T-cell (primary cell): ENCODE measurements around the gene SLC16A8. TPM values are rescaled to one million over a fixed set of nuclear protein-coding genes. Genes with fewer than 3 reads are reported as not detected.
"Not testable (repeated sequence)": the region's sequence is repeated elsewhere in the genome, so short reads cannot be mapped to it uniquely, and the experiment has no call there.

Source experiments
- ATAC-seq, 4 experiments: fragments of 200-7000 bp in 3 of 4; fragments of 150-1000 bp in 1 of 4; cut with Tn5 transposase; replicated peaks in 1 of 4; 1 replicate in 3 of 4; 2 replicates in 1 of 4; pipeline ENCODE4 v1.10.0; 2021; ENCODE audit warnings: moderate library complexity in 3 of 4, mild to moderate bottlenecking in 2 of 4, moderate number of reproducible peaks in 1 of 4
- CTCF ChIA-PET, 2 donors: fragments of 300-600 bp; sonication (Branson Sonifier 250); formaldehyde crosslinking; loops; one replicate each; lab custom pipeline; 2022; ENCODE audit warnings: antibody characterized with exemption in 2 of 2; lab: Charles Lee
- POLR2A ChIA-PET, 2 donors: fragments of 300-600 bp; sonication (Branson Sonifier 250); formaldehyde crosslinking; loops; one replicate each; lab custom pipeline; 2022; ENCODE audit warnings: antibody characterized with exemption in 2 of 2; lab: Charles Lee
- DNase-seq, 35 experiments: peaks; one replicate each; pipeline versions ENCODE4 v3.0.0 to v3.0.0-alpha.2; 2013 to 2023
- H3K27ac ChIP-seq: one replicate; pipeline ENCODE4 v1.5.1; 2013; ENCODE audit warnings: low read length
- H3K27me3 ChIP-seq, 2 experiments: replicated peaks in 1 of 2; 1 replicate in 1 of 2; 2 replicates in 1 of 2; pipeline versions ENCODE4 v1.6.1 to v1.7.0; 2013; ENCODE audit warnings: low read length in 1 of 2, mixed read lengths in 1 of 2; ENCODE audit not compliant: control insufficient read depth in 2 of 2, insufficient read depth in 2 of 2; ENCODE audit errors: extremely low read depth in 1 of 2
- H3K36me3 ChIP-seq, 2 donors: 1 replicate in 1 of 2; 2 replicates in 1 of 2; pipeline versions ENCODE4 v1.6.1 to v1.7.0; 2013; ENCODE audit warnings: low read length in 1 of 2; ENCODE audit not compliant: control insufficient read depth in 2 of 2, insufficient read depth in 1 of 2; ENCODE audit errors: extremely low read depth in 1 of 2
- H3K4me1 ChIP-seq, 2 experiments: 1 replicate in 1 of 2; 2 replicates in 1 of 2; pipeline versions ENCODE4 v1.6.1 to v1.7.0; 2013; ENCODE audit warnings: low read length in 2 of 2, mixed read lengths in 1 of 2; ENCODE audit not compliant: insufficient read depth in 2 of 2, control insufficient read depth in 1 of 2; ENCODE audit errors: extremely low read depth in 1 of 2
- H3K4me3 ChIP-seq, 2 donors: 1 replicate in 1 of 2; 2 replicates in 1 of 2; pipeline versions ENCODE4 v1.5.1 to v1.7.0; 2013; ENCODE audit warnings: mild to moderate bottlenecking in 2 of 2, low read length in 1 of 2, moderate library complexity in 1 of 2; ENCODE audit not compliant: control insufficient read depth in 1 of 2; ENCODE audit errors: extremely low read depth in 1 of 2
- H3K9me3 ChIP-seq: 2 replicates; pipeline ENCODE4 v1.7.0; 2013
- H3K27ac Mint-ChIP-seq, 2 donors: one replicate each; pipeline ENCODE4 v1.8.0; 2020 to 2021; ENCODE audit warnings: mild to moderate bottlenecking in 2 of 2, mixed read lengths in 2 of 2
- H3K27me3 Mint-ChIP-seq, 2 donors: one replicate each; pipeline ENCODE4 v1.8.0; 2021 to 2022; ENCODE audit warnings: mixed read lengths in 2 of 2
- H3K36me3 Mint-ChIP-seq: one replicate; pipeline ENCODE4 v1.8.0; 2021; ENCODE audit warnings: mixed read lengths
- H3K4me1 Mint-ChIP-seq, 3 donors: one replicate each; pipeline ENCODE4 v1.8.0; 2020 to 2022; ENCODE audit warnings: mixed read lengths in 3 of 3, mild to moderate bottlenecking in 1 of 3
- H3K4me3 Mint-ChIP-seq, 3 donors: one replicate each; pipeline ENCODE4 v1.8.0; 2020 to 2022; ENCODE audit warnings: mild to moderate bottlenecking in 3 of 3, mixed read lengths in 3 of 3, moderate library complexity in 3 of 3
- H3K9me3 Mint-ChIP-seq, 3 donors: one replicate each; pipeline ENCODE4 v1.8.0; 2020 to 2022; ENCODE audit warnings: mixed read lengths in 3 of 3
- WGBS: methylation state at CpG from one replicate; pipeline ENCODE4 v1.1.5; 2013; ENCODE audit warnings: missing lambda C conversion rate; ENCODE audit not compliant: insufficient coverage; 5-methylcytosine and 5-hydroxymethylcytosine counted together
- total RNA-seq, 35 experiments: library from RNA in 6 of 35; stranded (reverse) in 6 of 35; fragments of 120-200 nt in 1 of 35; gene quantifications; one replicate each; pipeline versions ENCODE4 v1.2.1 to v1.2.4 and lab custom pipeline; 2013 to 2026

Gene SLC16A8
- total RNA-seq, 5 donors from 2014 or later (not counting 1 experiment from before 2014, with no cell fraction given): 0.19 TPM; not detected in 4

DNA sequence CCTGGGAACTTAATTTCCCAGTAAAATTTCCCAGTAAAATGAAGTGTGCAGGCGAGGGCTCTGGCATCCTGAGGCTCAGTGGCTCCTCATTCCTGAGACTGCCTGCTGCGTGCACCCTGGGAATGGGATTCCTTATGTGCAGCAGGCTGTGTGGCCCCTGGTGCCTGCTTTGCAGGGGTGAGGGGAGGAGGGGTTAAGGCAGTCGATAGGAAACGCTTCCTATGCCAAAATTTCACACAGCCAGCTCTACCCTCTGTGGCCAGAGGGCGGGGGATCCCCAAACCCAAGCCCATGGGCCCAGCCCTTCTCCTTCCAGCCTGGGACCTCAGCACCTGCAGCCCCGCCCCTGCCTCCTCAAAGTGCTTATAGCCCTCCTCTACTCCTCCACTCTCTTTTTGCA is 38.6 kb upstream of the SLC16A8 start:
- Histone ChIP-seq H3K9me3 (no peaks in the 10 kb centered on the region), H3K4me3 (no peak overlapping the region), H3K4me1 (no peaks in the 10 kb centered on the region), H3K36me3 (peaks cover 13 to 18% of the 10 kb centered on the region in 2 donors), H3K27ac (no peak overlapping the region), H3K27me3 (no peaks in the 10 kb centered on the region)
- no peak overlapping the region for H3K4me3 Mint-ChIP-seq
- WGBS: 86% methylated on average over 2 of the region's 6 CpGs
- DNase-seq: no peak
- ChIA-PET CTCF (no interaction called here), POLR2A (no interaction called here)
- H3K36me3 Mint-ChIP-seq: peaks cover 19% of the 10 kb centered on the region
- H3K9me3 Mint-ChIP-seq: no peaks in the 10 kb centered on the region
- ATAC-seq: no peak
- no peak overlapping the region for H3K27ac Mint-ChIP-seq
- no peaks in the 10 kb centered on the region for H3K4me1 Mint-ChIP-seq
- H3K27me3 Mint-ChIP-seq: no peaks in the 10 kb centered on the region

DNA sequence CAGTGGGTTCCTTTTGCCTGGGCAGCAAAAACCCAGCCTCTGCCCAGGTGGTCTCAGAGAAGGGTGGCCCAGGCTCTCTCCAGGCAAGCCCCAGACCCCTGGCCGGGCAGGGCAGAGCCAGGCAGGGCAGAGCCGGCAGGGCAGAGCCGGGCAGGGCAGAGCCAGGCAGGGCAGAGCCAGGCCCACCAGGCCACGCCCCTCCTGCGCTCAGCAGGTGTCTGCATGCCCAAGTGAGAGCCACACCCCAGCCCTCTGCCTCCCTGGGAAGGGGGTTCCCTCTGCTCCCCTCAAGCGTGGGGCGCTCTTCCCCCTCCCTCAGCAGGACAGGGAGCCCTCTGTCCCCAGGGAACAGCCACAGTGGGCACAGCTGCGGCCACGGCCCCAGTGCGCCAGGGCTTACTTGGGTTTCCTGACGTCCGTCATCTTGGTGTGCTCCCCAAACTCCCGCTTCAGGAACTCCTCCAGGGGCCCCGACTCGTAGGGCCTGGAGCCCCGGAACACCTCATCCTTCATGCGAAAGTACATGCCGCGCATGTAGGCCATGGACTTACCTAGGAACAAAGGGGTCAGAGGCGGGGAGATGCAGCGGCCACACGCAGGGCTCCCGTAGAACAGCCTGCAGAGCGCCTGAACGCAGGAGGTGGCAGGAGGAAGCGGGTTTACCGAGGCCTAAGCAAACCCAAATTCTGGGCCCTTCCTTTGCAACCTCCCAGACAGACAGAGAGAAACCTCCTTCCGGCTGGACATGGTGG is 36.6 kb upstream of the SLC16A8 start:
- ChIA-PET CTCF (no interaction called here), POLR2A (no interaction called here)
- H3K36me3 Mint-ChIP-seq: peaks cover 10% of the 10 kb centered on the region
- DNase-seq (no peak), ATAC-seq (no peak)
- H3K27ac ChIP-seq: no peak overlapping the region
- H3K4me1 ChIP-seq: no peaks in the 10 kb centered on the region
- H3K4me3 ChIP-seq: no peak overlapping the region
- 97% methylated on average over 26 of the region's 28 CpGs for WGBS
- H3K9me3 Mint-ChIP-seq: no peaks in the 10 kb centered on the region
- no peaks in the 10 kb centered on the region for H3K9me3 ChIP-seq
- no peaks in the 10 kb centered on the region for H3K27me3 Mint-ChIP-seq
- no peak overlapping the region for H3K27ac Mint-ChIP-seq
- H3K4me1 Mint-ChIP-seq: no peaks in the 10 kb centered on the region
- H3K36me3 ChIP-seq: peaks cover 5 to 13% of the 10 kb centered on the region in 2 donors
- H3K27me3 ChIP-seq: no peaks in the 10 kb centered on the region
- H3K4me3 Mint-ChIP-seq: no peak overlapping the region

DNA sequence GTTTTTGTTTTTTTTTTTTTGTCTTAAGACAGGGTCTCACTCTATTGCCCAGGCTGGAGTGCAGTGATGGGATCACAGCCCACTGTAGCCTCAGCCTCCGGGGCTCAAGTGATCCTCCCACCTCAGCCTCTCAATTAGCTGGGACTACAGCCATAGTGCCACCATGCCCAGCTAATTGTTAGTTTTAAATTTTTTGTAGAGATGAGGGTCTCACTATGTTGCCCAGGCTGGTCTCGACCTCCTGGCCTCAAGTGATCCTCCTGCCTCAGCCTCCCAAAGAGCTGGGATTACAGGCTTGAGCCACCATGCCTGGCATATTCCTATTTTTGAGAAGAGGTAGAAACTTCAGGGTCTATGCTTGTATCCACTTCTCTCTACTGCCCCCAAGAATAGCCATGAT is 34.8 kb upstream of the SLC16A8 start:
- H3K36me3 Mint-ChIP-seq: peaks cover 16% of the 10 kb centered on the region
- H3K4me3 Mint-ChIP-seq, H3K27me3 ChIP-seq, H3K4me1 Mint-ChIP-seq, H3K4me3 ChIP-seq, H3K27ac Mint-ChIP-seq, POLR2A ChIA-PET, CTCF ChIA-PET, H3K27ac ChIP-seq, H3K9me3 Mint-ChIP-seq, H3K4me1 ChIP-seq, H3K27me3 Mint-ChIP-seq, ATAC-seq, H3K36me3 ChIP-seq, DNase-seq, H3K9me3 ChIP-seq: not testable (repeated sequence)
- 100% methylated on average over 1 of the region's 2 CpGs for WGBS

DNA sequence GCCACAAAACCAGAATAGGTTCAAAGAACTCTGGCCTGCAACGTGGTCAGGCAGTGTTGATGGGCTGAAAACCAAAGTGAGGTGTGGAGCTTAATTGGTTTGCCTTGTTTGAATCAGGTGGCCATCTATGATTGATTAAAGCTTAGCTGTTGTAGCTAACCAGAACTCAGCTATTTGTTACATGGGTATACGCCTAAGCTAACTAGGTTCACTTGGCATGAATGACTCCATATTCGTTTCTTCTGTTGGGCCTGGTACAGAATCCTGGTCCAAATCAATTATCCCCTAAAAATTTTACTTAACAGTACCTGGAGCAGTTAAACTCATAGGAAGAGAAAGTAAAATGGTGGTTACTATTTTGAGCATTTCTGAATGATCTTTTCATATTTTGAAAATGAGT is 34.2 kb upstream of the SLC16A8 start:
- H3K27ac Mint-ChIP-seq: no peak overlapping the region
- CTCF ChIA-PET: interaction anchor here in 1 of 2 donors (0.8 kb wide), 1 partner anchor 31 kb away, joined by 3 read pairs; no protein-coding TSS in a partner anchor
- POLR2A ChIA-PET: no interaction called here
- WGBS: 57% methylated on average over 1 of the region's 3 CpGs
- H3K27ac ChIP-seq: no peak overlapping the region
- peaks cover 3 to 6% (median 5%) of the 10 kb centered on the region in 3 donors for H3K4me1 Mint-ChIP-seq
- DNase-seq (no peak), ATAC-seq (no peak)
- no peaks in the 10 kb centered on the region for H3K27me3 Mint-ChIP-seq
- no peaks in the 10 kb centered on the region for H3K9me3 ChIP-seq
- no peak overlapping the region for H3K4me3 Mint-ChIP-seq
- H3K36me3 Mint-ChIP-seq: peaks cover 16% of the 10 kb centered on the region
- no peaks in the 10 kb centered on the region for H3K9me3 Mint-ChIP-seq
- peaks cover 8 to 12% of the 10 kb centered on the region in 2 donors for H3K36me3 ChIP-seq
- H3K27me3 ChIP-seq: no peaks in the 10 kb centered on the region
- H3K4me1 ChIP-seq: peaks cover 0 to 8% of the 10 kb centered on the region in 2 experiments
- H3K4me3 ChIP-seq: no peak overlapping the region

DNA sequence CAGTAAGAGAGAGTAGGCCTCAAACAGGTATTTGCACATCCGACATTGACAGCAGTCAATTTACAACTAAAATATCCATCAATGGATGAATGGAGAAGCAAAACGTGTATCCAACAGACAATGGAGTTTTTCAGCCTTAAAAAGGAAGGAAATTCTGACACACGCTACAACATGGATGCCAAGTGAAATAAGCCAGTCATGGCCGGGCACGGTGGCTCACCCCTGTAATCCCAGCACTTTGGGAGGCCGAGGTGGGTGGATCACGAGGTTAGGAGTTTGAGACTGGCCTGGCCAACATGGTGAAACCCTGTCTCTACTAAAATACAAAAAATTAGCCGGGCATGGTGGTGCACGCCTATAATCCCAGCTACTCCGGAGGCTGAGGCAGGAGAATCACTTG is 33.6 kb upstream of the SLC16A8 start:
- H3K36me3 ChIP-seq: peaks cover 8 to 13% of the 10 kb centered on the region in 2 donors
- ATAC-seq, H3K4me1 Mint-ChIP-seq, DNase-seq, H3K4me3 ChIP-seq, H3K27me3 ChIP-seq, H3K9me3 ChIP-seq, H3K27ac Mint-ChIP-seq, H3K9me3 Mint-ChIP-seq, H3K4me3 Mint-ChIP-seq, POLR2A ChIA-PET, H3K27ac ChIP-seq, H3K27me3 Mint-ChIP-seq, H3K4me1 ChIP-seq: not testable (repeated sequence)
- H3K36me3 Mint-ChIP-seq: peaks cover 16% of the 10 kb centered on the region
- CTCF ChIA-PET: interaction anchor here in 1 of 2 donors (0.8 kb wide), 1 partner anchor 31 kb away, joined by 3 read pairs; no protein-coding TSS in a partner anchor
- 98% methylated on average over 6 of the region's 10 CpGs for WGBS

DNA sequence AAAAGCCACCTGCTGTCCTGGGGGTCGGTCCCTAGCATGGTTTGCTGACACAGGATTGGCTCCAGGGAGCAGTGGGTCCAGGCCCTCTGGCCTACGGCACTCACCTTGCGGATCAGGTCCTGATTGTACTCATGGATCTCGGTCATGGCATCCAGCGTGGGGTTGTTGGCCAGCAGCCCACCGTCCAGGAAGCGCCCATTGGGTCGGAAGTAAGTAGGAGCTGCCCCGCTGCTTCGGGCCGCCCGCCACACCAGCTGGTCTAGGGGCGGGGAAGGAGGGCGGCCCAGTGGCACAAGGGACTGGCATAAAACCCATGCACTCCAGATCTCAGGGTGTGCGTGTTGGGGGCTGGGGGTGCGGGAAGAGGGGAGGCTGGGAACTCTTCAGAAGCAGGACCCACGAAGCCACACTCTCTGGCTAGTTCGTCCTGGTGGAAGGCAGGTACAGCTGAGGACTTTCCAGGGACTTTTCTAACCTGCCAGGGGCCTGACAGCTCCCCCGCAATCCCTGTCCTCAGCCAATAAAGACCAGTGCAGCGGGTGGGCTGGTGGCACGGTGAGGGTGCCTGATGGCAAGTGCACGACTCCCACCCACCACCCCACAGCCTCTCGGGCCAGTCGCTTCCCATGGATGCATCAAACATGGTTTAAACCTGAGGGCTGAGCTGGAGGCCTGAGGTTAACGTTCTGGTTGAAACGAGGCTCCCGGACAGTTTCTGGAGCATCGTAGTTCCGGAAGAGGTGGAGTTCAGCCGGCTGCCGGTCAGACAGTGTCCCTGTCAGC is 31.6 kb upstream of the SLC16A8 start:
- Histone ChIP-seq H3K27ac (no peak overlapping the region), H3K4me1 (peaks cover 0 to 8% of the 10 kb centered on the region in 2 experiments), H3K36me3 (peaks cover 11 to 17% of the 10 kb centered on the region in 2 donors), H3K27me3 (no peaks in the 10 kb centered on the region), H3K9me3 (no peaks in the 10 kb centered on the region), H3K4me3 (no peak overlapping the region)
- Mint-ChIP-seq H3K36me3 (peaks cover 16% of the 10 kb centered on the region), H3K4me1 (peaks cover 3 to 6% (median 5%) of the 10 kb centered on the region in 3 donors), H3K27me3 (no peaks in the 10 kb centered on the region), H3K4me3 (no peak overlapping the region), H3K27ac (no peak overlapping the region), H3K9me3 (no peaks in the 10 kb centered on the region)
- POLR2A ChIA-PET: no interaction called here
- DNase-seq (no peak), ATAC-seq (no peak)
- CTCF ChIA-PET: interaction anchor here in 1 of 2 donors (0.5 kb wide), 1 partner anchor 241 kb away, joined by 3 read pairs; no protein-coding TSS in a partner anchor
- 95% methylated on average over 21 of the region's 31 CpGs for WGBS
